IMR-90 (cell line): ENCODE results near the gene RAPGEF2.

Experiments used
- CTCF ChIP-seq: conservative IDR thresholded peaks from 2 replicates; pipeline ENCODE4 v1.5.1; 2012; ENCODE audit warnings: mild to moderate bottlenecking, low read depth, low read length, improper control_type of control experiment
- ELK1 ChIP-seq: fragments of 150-350 bp; IDR thresholded peaks from 2 replicates; pipeline ENCODE4 v1.6.1; 2016; ENCODE audit warnings: low read depth, mild to moderate bottlenecking, low read length, moderate library complexity, borderline replicate concordance
- FOS ChIP-seq: fragments of 150-350 bp; IDR thresholded peaks from 2 replicates; pipeline ENCODE4 v1.6.1; 2016; ENCODE audit warnings: low read depth, low read length
- MAZ ChIP-seq: IDR thresholded peaks from 2 replicates; pipeline ENCODE4 v1.6.1; 2012; ENCODE audit warnings: low read depth, mild to moderate bottlenecking, low read length, improper control_type of control experiment, moderate library complexity, borderline replicate concordance
- MXI1 ChIP-seq: IDR thresholded peaks from 2 replicates; pipeline ENCODE4 v1.6.1; 2012; ENCODE audit warnings: low read depth, mild to moderate bottlenecking, low read length, moderate library complexity, borderline replicate concordance
- POLR2A ChIP-seq: IDR thresholded peaks from 2 replicates; pipeline ENCODE4 v1.6.1; 2012; ENCODE audit warnings: mild to moderate bottlenecking, low read depth, low read length
- RFX5 ChIP-seq: IDR thresholded peaks from 2 replicates; pipeline ENCODE4 v1.8.0; 2012; ENCODE audit warnings: low read depth, mild to moderate bottlenecking, low read length, moderate library complexity

DNA sequence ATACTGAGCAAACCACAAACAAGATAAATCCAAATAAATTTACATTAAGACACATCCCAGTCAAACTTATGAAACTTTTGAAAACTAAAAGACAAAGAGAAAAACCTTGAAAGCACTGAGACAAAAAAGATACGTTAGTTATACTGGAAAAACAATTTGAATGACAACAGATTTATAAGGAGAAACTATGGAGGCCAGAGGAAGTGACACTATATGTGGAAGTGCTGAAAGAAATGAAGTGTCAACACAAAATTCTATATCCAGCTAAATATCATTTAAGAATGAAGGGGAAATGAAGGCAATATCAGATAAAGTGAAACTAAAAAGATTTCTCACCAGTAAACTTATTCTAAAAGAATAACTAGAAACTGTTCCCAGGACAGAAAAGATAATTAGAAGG, 283.7 kb downstream of the RAPGEF2 start:
- TF ChIP-seq CTCF (no peak), MXI1 (no peak), POLR2A (no peak), FOS (no peak), RFX5 (no peak), MAZ (no peak), ELK1 (no peak)
